Measurements from ENCODE around the gene SDK1.

Gene SDK1

GRCh38 chr7:4134631-4135030 lies 833.6 kb downstream of the SDK1 start:
- DNase-seq (ENCODE audit: low read depth) = no peak

GRCh38 chr7:4135301-4135700 lies 834.2 kb downstream of the SDK1 start:
- no peak for DNase-seq (ENCODE audit: low read depth)

- DNase-seq (ENCODE audit: low read depth) = no peak
Observed at GRCh38 chr7:4136036-4136435, 835.0 kb downstream of the SDK1 start.

GRCh38 chr7:4136501-4137110 lies 835.6 kb downstream of the SDK1 start:
- no peak for DNase-seq (ENCODE audit: low read depth)

GRCh38 chr7:4137552-4137951 lies 836.5 kb downstream of the SDK1 start:
- no peak for DNase-seq (ENCODE audit: low read depth)

- no peak for DNase-seq (ENCODE audit: low read depth)
Observed at GRCh38 chr7:4138866-4139265, 837.8 kb downstream of the SDK1 start.

GRCh38 chr7:4139656-4140625 lies 838.9 kb downstream of the SDK1 start:
- no peak for DNase-seq (ENCODE audit: low read depth)

- no peak for DNase-seq (ENCODE audit: low read depth)
Observed at GRCh38 chr7:4140933-4141332, 839.9 kb downstream of the SDK1 start.

- DNase-seq (ENCODE audit: low read depth) = no peak
Observed at GRCh38 chr7:4143006-4143405, 842.0 kb downstream of the SDK1 start.

- no peak for DNase-seq (ENCODE audit: low read depth)
Observed at GRCh38 chr7:4143511-4144171, 842.6 kb downstream of the SDK1 start.

GRCh38 chr7:4144172-4144701 lies 843.2 kb downstream of the SDK1 start:
- no peak for DNase-seq (ENCODE audit: low read depth)

- no peak for DNase-seq (ENCODE audit: low read depth)
Observed at GRCh38 chr7:4144811-4145510, 843.9 kb downstream of the SDK1 start.

- no peak for DNase-seq (ENCODE audit: low read depth)
Observed at GRCh38 chr7:4145576-4145975, 844.5 kb downstream of the SDK1 start.

GRCh38 chr7:4147926-4148620 lies 847.0 kb downstream of the SDK1 start:
- DNase-seq (ENCODE audit: low read depth) = no peak

GRCh38 chr7:4149236-4149635 lies 848.2 kb downstream of the SDK1 start:
- DNase-seq (ENCODE audit: low read depth) = no peak

GRCh38 chr7:4149645-4150044 lies 848.6 kb downstream of the SDK1 start:
- DNase-seq (ENCODE audit: low read depth) = no peak

GRCh38 chr7:4150731-4151130 lies 849.7 kb downstream of the SDK1 start:
- no peak for DNase-seq (ENCODE audit: low read depth)

GRCh38 chr7:4151524-4151923 lies 850.5 kb downstream of the SDK1 start:
- DNase-seq (ENCODE audit: low read depth) = no peak

GRCh38 chr7:4151926-4152549 lies 851.0 kb downstream of the SDK1 start:
- DNase-seq (ENCODE audit: low read depth) = no peak

- no peak for DNase-seq (ENCODE audit: low read depth)
Observed at GRCh38 chr7:4154882-4155535, 854.0 kb downstream of the SDK1 start.

Data from stimulated activated CD8-positive, alpha-beta memory T cell treated with anti-CD3 and anti-CD28 coated beads, Interleukin-4, amount 100 ng/mL, for 24 hours (primary cell).